ENCODE results near the gene CROCC. TPM values are rescaled to one million over a fixed set of nuclear protein-coding genes. Genes with fewer than 3 reads are reported as not detected.

Gene CROCC
- polyA plus RNA-seq, 1 donor (not counting 4 experiments of a cell fraction or from before 2014, with no cell fraction given), result 8.2 TPM

GRCh38 chr1:16971341-16972188, 49.8 kb downstream of the CROCC start:
- Histone ChIP-seq H3K4me2 (ENCODE audit: control insufficient read depth, extremely low read depth, insufficient read depth, low read depth, low read length) (no peak overlapping the region), H4K20me1 (ENCODE audit: control insufficient read depth, extremely low read depth, insufficient read depth, low read length) (no peaks in the 10 kb centered on the region), H3K4me3 (ENCODE audit: control insufficient read depth in 2 of 3, extremely low read depth in 1 of 3, insufficient read depth in 2 of 3, low read depth in 1 of 3, low read length in 3 of 3) (no peak overlapping the region), H3K27ac (ENCODE audit: control insufficient read depth, insufficient read depth, low read length) (no peak overlapping the region), H3K9ac (ENCODE audit: control insufficient read depth, extremely low read depth, insufficient read depth, low read length) (no peak overlapping the region), H3K9me3 (ENCODE audit: control insufficient read depth, low read depth, low read length) (no peaks in the 10 kb centered on the region), H3K4me1 (ENCODE audit: control insufficient read depth, extremely low read depth, insufficient read depth, low read length) (peaks cover 7% of the 10 kb centered on the region), H3K79me2 (ENCODE audit: control insufficient read depth, insufficient read depth, low read length) (no peaks in the 10 kb centered on the region), H3K9me1 (ENCODE audit: control insufficient read depth, extremely low read depth, insufficient read depth, low read length) (no peaks in the 10 kb centered on the region), H3K36me3 (ENCODE audit: control insufficient read depth in 2 of 2, extremely low read depth in 1 of 2, insufficient read depth in 2 of 2, low read length in 2 of 2) (peaks cover 4 to 8% of the 10 kb centered on the region in 2 experiments), H2AFZ (ENCODE audit: control insufficient read depth, low read length) (no peak overlapping the region), H3K27me3 (ENCODE audit: control insufficient read depth, extremely low read depth, insufficient read depth, low read length) (no peaks in the 10 kb centered on the region)
- FAIRE-seq (no peak), DNase-seq (ENCODE audit: low read depth, low spot score) (no peak)
- dilution Hi-C loops (cut with MboI; ENCODE audit: extremely low pct_ligation_motif_present, low sequenced_read_pairs), result no loop called here
- peak in 1 of 3 experiments; percentile 17 for TF ChIP-seq CTCF (optimal IDR thresholded peaks at IDR 0.05 in 1 of 3, IDR thresholded peaks at IDR 0.05 in 1 of 3, conservative IDR thresholded peaks at IDR 0.05 in 1 of 3; ENCODE audit: extremely low read depth in 1 of 3, insufficient read depth in 2 of 3, low read length in 3 of 3)
- TF ChIP-seq EZH2 (IDR thresholded peaks at IDR 0.05; ENCODE audit: low read length), result no peak

DNA sequence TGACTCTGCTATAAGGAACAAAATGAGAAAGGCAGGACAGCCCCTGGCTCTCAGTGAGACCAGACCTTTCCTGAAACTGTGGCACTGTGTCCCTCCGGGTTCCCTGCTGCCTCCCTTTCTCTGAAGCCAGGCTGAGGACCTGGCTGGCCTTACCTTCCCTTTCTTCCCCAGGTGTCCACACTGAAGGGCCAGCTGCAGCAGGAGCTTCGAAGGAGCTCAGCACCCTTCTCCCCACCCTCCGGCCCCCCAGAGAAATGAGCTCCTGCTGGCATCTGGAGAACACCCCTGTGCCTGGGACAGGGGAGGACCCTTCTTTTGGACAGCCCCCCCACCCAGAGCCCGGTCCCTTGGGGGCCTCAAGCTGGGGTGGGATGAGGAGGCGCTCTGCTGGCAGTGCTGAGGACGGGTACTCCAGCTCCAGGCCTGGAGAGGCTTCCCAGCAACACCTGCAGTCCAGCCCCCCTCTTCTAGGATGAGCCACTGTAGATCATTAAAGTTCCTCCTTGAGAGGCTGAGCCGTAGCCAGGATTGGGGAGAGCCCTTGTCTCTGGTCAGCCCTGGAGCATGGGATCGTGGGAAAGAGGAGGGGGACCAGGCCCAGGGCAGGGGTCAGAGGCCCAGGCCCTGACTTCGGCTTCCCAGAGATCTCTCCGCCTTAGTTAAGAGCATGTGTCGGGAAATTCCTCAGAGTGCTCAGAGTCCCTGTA, 50.6 kb downstream of the CROCC start:
- dilution Hi-C loops (cut with MboI; ENCODE audit: extremely low pct_ligation_motif_present, low sequenced_read_pairs), result no loop called here
- no peaks in the 10 kb centered on the region for H4K20me1 ChIP-seq (ENCODE audit: control insufficient read depth, extremely low read depth, insufficient read depth, low read length)
- H3K27ac ChIP-seq (ENCODE audit: control insufficient read depth, insufficient read depth, low read length), result no peak overlapping the region
- H3K4me2 ChIP-seq (ENCODE audit: control insufficient read depth, extremely low read depth, insufficient read depth, low read depth, low read length), result no peak overlapping the region
- no peaks in the 10 kb centered on the region for H3K27me3 ChIP-seq (ENCODE audit: control insufficient read depth, extremely low read depth, insufficient read depth, low read length)
- H2AFZ ChIP-seq (ENCODE audit: control insufficient read depth, low read length), result no peak overlapping the region
- peaks cover 4% of the 10 kb centered on the region for H3K79me2 ChIP-seq (ENCODE audit: control insufficient read depth, insufficient read depth, low read length)
- peaks cover 7% of the 10 kb centered on the region for H3K4me1 ChIP-seq (ENCODE audit: control insufficient read depth, extremely low read depth, insufficient read depth, low read length)
- peaks cover 8 to 11% of the 10 kb centered on the region in 2 experiments for H3K36me3 ChIP-seq (ENCODE audit: control insufficient read depth in 2 of 2, extremely low read depth in 1 of 2, insufficient read depth in 2 of 2, low read length in 2 of 2)
- H3K9me3 ChIP-seq (ENCODE audit: control insufficient read depth, low read depth, low read length), result no peaks in the 10 kb centered on the region
- TF ChIP-seq EZH2 (IDR thresholded peaks at IDR 0.05; ENCODE audit: low read length), result no peak
- TF ChIP-seq CTCF (optimal IDR thresholded peaks at IDR 0.05 in 1 of 3, IDR thresholded peaks at IDR 0.05 in 1 of 3, conservative IDR thresholded peaks at IDR 0.05 in 1 of 3; ENCODE audit: extremely low read depth in 1 of 3, insufficient read depth in 2 of 3, low read length in 3 of 3), result no peak
- FAIRE-seq (no peak), DNase-seq (ENCODE audit: low read depth, low spot score) (no peak)
- H3K9me1 ChIP-seq (ENCODE audit: control insufficient read depth, extremely low read depth, insufficient read depth, low read length), result no peaks in the 10 kb centered on the region
- no peak overlapping the region for H3K4me3 ChIP-seq (ENCODE audit: control insufficient read depth in 2 of 3, extremely low read depth in 1 of 3, insufficient read depth in 2 of 3, low read depth in 1 of 3, low read length in 3 of 3)
- H3K9ac ChIP-seq (ENCODE audit: control insufficient read depth, extremely low read depth, insufficient read depth, low read length), result no peak overlapping the region
